ENCODE measurements around the gene DST.
"Not testable (repeated sequence)": the region's sequence is repeated elsewhere in the genome, so short reads cannot be mapped to it uniquely, and the experiment has no call there.

DST gene

GRCh38 chr6:56518995-56519767, 123.5 kb downstream of the DST start:
- no peak for DNase-seq (ENCODE audit: low read depth in 2 of 2, low spot score in 1 of 2)

DNA sequence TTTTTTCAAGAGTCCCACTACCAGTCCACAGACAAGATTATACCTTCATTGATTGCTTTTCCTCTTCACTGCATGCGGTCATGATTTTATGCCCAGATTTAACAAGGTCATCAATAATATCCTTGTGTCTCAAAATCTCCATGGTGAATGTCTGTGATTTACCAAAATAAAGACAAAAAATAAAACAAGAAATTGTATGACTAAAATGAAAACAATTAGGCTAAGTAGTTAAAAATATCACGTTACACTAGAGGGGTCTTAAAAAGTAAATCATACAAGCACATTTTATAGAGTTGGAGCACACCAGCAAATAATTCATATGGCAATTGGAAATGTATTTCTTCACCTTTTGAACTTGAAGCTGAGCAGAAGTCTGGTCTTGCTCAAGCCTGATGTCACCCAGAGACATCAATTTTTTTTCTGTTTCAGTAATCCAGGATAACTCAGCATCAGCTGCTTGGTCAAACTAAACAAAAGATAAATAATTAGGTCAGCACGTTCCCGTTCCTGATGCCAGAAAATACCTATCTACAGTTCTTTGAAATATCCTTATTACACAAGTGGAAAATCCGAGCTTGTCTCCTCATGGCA, 125.4 kb downstream of the DST start:
- DNase-seq (ENCODE audit: low read depth in 2 of 2, low spot score in 1 of 2): no peak

DNA sequence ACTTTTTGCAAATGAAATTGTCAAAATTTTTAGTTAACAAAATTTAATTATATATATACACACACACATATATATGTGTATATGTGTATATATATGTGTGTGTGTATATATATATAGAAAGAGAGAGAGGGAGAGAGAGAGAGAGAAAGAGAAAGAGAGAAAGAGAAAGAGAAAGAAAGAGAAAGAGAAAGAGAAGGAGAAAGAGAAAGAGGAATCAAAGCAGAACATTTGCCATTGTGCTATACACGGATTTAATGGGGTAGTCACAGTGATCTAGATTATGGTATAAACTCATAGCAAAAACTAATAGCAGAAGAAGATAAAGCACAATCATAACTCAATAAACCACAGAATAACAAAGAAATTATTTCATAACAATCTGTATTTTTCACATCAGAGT, 126.7 kb downstream of the DST start:
- no peak for DNase-seq (ENCODE audit: low read depth in 2 of 2, low spot score in 1 of 2)

GRCh38 chr6:56515081-56515905, 127.4 kb downstream of the DST start:
- DNase-seq (ENCODE audit: low read depth in 2 of 2, low spot score in 1 of 2): no peak

DNA sequence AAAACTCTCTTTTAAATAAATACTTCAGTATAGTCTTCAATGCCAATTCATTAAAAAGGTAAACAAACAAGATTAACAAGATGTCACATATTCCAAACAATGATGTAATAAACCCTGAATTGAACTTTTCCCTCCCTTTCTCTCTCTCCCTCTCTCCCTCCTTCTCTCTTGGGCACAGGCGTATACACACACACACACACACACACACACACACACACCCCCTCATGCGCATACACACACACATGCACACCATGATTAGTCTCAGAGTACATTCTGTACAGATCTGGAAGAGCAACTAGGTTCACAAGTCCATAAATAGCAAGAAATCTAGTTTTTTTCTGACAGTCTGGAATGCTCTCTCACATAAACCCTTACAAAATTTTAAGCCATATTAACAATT, 128.3 kb downstream of the DST start:
- DNase-seq (ENCODE audit: low read depth in 2 of 2, low spot score in 1 of 2): no peak

DNA sequence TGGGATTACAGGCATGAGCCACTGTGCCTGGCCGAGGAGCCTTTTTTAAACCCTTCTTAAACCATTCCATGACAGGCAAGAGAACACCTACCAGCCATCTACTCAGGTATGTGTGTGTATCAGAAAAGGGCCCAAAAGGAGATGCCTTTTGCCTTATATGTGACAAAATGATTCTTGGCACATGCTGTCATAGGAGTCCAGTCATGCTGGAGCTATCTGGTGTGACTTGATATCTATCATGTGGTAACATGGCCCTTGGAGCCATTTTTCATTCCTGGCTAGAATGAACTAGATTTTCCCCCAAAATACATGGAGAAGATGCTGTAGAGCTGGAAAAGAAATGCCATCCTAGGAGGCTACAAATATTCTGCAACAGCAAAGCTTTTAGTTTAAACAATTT, 129.1 kb downstream of the DST start:
- no peak for DNase-seq (ENCODE audit: low read depth in 2 of 2, low spot score in 1 of 2)

- DNase-seq (ENCODE audit: low read depth in 2 of 2, low spot score in 1 of 2): no peak
Observed at GRCh38 chr6:56511591-56511990, 131.1 kb downstream of the DST start.

DNA sequence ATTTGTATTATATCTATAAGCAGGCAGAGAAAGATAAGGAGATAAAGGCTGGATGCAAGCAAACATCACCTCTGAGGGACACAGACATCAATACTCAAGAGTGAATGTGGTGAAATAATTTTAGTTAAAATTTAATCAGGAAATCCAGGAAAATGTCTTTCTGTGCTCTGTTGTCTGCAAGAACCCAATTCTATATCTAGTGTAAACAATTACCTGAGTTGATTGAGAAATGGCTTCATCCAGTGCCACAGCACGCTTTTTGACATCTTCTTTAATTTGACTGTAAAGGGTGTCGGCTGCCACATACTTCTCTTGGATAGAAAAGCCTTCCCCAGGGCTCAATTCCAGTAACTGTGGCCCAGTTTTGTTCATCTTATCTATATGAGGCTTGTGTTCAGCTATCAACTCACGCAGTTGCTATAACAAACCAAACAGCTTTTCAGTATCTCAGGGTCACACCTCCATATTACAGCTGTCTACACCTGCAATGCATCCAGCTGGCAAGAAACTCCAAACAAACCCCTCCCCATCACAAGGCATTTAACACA, 131.6 kb downstream of the DST start:
- DNase-seq (ENCODE audit: low read depth in 2 of 2, low spot score in 1 of 2): no peak

DNA sequence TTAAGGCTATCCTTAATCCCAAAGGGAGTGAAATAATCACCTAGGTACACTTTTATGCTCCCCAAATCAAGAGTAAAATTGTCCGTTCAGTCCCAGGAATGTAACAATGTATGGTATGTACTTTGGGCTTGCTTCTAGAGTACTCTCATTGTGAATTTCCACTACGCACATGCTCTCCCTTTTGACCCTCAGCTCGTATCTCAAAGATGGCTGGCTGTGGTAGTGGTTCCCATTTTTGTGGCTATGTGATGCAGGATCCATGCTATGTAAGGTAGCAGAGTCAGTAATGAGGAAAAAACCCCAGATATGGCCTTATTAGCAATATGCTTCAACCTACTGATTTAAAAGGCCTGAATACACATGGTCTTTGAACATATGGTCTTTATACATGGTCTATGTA, 133.7 kb downstream of the DST start:
- DNase-seq (ENCODE audit: low read depth in 2 of 2, low spot score in 1 of 2): no peak

- DNase-seq (ENCODE audit: low read depth in 2 of 2, low spot score in 1 of 2): no peak
Observed at GRCh38 chr6:56507517-56507916, 135.2 kb downstream of the DST start.

GRCh38 chr6:56505512-56506260, 137.0 kb downstream of the DST start:
- DNase-seq (ENCODE audit: low read depth in 2 of 2, low spot score in 1 of 2): no peak

- DNase-seq (ENCODE audit: low read depth in 2 of 2, low spot score in 1 of 2): no peak
Observed at GRCh38 chr6:56501993-56502392, 140.7 kb downstream of the DST start.

GRCh38 chr6:56499095-56499494, 143.6 kb downstream of the DST start:
- no peak for DNase-seq (ENCODE audit: low read depth in 2 of 2, low spot score in 1 of 2)

- no peak for DNase-seq (ENCODE audit: low read depth in 2 of 2, low spot score in 1 of 2)
Observed at GRCh38 chr6:56497691-56498090, 145.0 kb downstream of the DST start.

DNA sequence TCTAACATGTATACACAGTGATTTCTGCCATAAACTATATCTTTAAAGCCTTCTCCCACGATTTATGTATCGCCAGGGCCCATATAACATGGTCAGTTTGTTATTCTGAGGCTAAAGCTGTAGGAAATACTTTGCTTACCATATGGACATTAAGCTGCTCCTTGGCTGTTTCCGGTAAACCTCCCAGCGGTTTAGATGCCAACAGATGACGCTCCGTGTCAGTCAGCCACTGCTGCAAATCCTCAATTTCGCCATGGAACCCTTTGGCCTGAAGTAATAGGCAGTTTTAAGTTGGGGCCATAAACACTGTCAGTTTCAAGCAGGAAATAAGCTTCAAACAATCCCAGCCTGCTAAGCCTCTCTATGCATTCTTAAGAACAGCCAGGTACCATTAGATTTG, 145.4 kb downstream of the DST start:
- no peak for DNase-seq (ENCODE audit: low read depth in 2 of 2, low spot score in 1 of 2)

DNA sequence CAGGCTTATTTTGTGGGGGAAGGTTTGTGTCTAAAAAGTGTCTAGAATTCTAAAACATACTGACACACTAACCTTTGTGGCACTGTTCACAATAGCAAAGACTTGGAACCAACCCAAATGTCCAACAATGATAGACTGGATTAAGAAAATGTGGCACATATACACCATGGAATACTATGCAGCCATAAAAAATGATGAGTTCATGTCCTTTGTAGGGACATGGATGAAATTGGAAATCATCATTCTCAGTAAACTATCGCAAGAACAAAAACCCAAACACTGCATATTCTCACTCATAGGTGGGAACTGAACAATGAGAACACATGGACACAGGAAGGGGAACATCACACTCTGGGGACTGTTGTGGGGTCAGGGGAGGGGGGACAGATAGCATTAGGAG, 146.0 kb downstream of the DST start:
- DNase-seq (ENCODE audit: low read depth in 2 of 2, low spot score in 1 of 2): not testable (repeated sequence)

GRCh38 chr6:56495654-56496053, 147.0 kb downstream of the DST start:
- DNase-seq (ENCODE audit: low read depth in 2 of 2, low spot score in 1 of 2): no peak

DNA sequence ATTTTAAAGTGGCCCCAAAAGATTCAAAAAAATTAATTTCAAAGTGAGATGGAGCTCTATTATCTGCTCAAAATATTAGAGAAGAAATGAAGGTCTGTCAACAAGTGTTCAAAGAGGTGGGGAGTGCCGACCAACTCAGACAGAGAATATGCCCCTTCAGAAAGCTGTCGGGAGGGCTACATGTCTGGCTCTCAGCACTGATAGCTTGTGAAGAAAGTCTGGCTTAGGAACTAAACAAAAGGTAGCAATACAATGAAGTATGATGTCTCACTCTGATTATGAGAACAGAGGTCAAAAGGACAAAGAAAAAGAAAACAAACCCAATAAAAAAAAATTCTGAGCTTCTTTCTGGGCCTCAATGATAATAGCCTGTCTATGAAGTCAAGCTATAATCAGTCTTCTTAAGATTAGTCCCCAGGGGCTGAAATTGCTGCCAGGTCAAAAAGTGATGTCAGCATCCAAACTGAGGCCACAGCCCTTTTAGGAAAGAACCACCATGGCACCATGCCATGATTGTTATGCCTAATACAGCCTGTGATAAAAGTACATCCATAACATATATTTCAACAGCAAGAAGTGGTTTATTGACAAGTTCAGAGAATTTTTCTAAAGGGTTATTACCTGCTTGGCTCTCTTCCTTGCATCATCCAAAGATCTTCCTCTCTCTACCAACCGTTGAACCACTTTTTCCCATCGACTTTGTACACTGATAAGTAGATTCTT, 150.9 kb downstream of the DST start:
- DNase-seq (ENCODE audit: low read depth in 2 of 2, low spot score in 1 of 2): no peak

DNA sequence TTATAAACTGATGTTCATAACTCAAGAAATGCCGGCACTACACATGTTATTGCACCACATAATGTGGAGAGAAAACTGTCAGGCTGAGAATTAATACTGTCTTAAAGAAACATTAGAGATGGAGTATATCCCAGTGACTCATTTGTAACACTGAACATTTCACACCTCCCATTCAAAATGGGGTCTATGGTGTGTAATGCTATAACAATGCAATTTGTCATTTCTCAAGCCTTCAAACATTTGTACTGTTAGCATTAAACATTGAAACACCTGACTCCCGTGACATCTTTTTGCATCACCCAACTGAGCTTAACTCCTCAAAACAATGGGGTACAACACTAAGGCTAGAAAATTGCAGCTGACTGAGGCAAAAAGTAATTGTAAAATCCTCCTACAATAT, 151.7 kb downstream of the DST start:
- no peak for DNase-seq (ENCODE audit: low read depth in 2 of 2, low spot score in 1 of 2)

- no peak for DNase-seq (ENCODE audit: low read depth in 2 of 2, low spot score in 1 of 2)
Observed at GRCh38 chr6:56489559-56489958, 153.1 kb downstream of the DST start.

- no peak for DNase-seq (ENCODE audit: low read depth in 2 of 2, low spot score in 1 of 2)
Observed at GRCh38 chr6:56488281-56488680, 154.4 kb downstream of the DST start.

Measured in stimulated activated CD8-positive, alpha-beta memory T cell treated with anti-CD3 and anti-CD28 coated beads, Interleukin-4, amount 100 ng/mL, for 1 hour (primary cell).